GM13977 (cell line): Measurements from ENCODE around the gene AGAP1.

Source experiments
- DNase-seq: peaks from one replicate; pipeline ENCODE4 v3.0.0; 2012; ENCODE audit warnings: low spot score
- CTCF ChIP-seq: IDR thresholded peaks from 2 replicates; pipeline ENCODE4 v1.5.1; 2012; ENCODE audit warnings: mild to moderate bottlenecking, control low read depth; ENCODE audit not compliant: insufficient read depth; ENCODE audit errors: extremely low read depth, missing control alignments
- in situ Hi-C: fragments of 300-500 bp; cut with MboI; formaldehyde crosslinking; loops from one replicate; pipeline ENCODE4 v1.12.0; 2022; ENCODE audit warnings: low sequenced_read_pairs, low pct_unique_long_range_greater_than_20kb, mixed read lengths, inconsistent platforms; ENCODE audit not compliant: unreplicated experiment

Gene AGAP1

GRCh38 chr2:235639885-235640284 lies 146.0 kb downstream of the AGAP1 start:
- TF ChIP-seq CTCF = no peak
- in situ Hi-C loops = no loop called here
- no peak for DNase-seq

GRCh38 chr2:235640377-235640776 lies 146.5 kb downstream of the AGAP1 start:
- in situ Hi-C loops = no loop called here
- no peak for DNase-seq
- no peak for TF ChIP-seq CTCF

GRCh38 chr2:235640926-235641723 lies 147.3 kb downstream of the AGAP1 start:
- no peak for DNase-seq
- no peak for TF ChIP-seq CTCF
- in situ Hi-C loops = no loop called here

GRCh38 chr2:235641956-235642355 lies 148.1 kb downstream of the AGAP1 start:
- no peak for TF ChIP-seq CTCF
- DNase-seq = no peak
- in situ Hi-C loops = no loop called here

GRCh38 chr2:235642446-235643098 lies 148.7 kb downstream of the AGAP1 start:
- TF ChIP-seq CTCF = no peak
- in situ Hi-C loops = no loop called here
- DNase-seq = no peak

- no peak for DNase-seq
- in situ Hi-C loops = no loop called here
- TF ChIP-seq CTCF = no peak
Observed at GRCh38 chr2:235643680-235644511, 150.1 kb downstream of the AGAP1 start.
